Epithelial cell of esophagus (primary cell): ENCODE results near the gene BRD2.
"Not testable (repeated sequence)": the region's sequence is repeated elsewhere in the genome, so short reads cannot be mapped to it uniquely, and the experiment has no call there.

ENCODE experiments used
- DNase-seq: peaks from one replicate; pipeline ENCODE4 v3.0.0; 2010; ENCODE audit warnings: low read depth
- H3K4me3 ChIP-seq: 2 replicates; pipeline ENCODE4 v1.5.1; 2011; ENCODE audit warnings: mild to moderate bottlenecking, low read length, control low read depth
- TF ChIP-seq, protein P1 (sequence below): IDR thresholded peaks from 2 replicates; pipeline ENCODE4 v1.5.1; 2011; ENCODE audit warnings: low read depth, mild to moderate bottlenecking, low read length, control low read depth, inconsistent platforms; ENCODE audit not compliant: insufficient read depth; ENCODE audit errors: missing control alignments

BRD2 gene

DNA sequence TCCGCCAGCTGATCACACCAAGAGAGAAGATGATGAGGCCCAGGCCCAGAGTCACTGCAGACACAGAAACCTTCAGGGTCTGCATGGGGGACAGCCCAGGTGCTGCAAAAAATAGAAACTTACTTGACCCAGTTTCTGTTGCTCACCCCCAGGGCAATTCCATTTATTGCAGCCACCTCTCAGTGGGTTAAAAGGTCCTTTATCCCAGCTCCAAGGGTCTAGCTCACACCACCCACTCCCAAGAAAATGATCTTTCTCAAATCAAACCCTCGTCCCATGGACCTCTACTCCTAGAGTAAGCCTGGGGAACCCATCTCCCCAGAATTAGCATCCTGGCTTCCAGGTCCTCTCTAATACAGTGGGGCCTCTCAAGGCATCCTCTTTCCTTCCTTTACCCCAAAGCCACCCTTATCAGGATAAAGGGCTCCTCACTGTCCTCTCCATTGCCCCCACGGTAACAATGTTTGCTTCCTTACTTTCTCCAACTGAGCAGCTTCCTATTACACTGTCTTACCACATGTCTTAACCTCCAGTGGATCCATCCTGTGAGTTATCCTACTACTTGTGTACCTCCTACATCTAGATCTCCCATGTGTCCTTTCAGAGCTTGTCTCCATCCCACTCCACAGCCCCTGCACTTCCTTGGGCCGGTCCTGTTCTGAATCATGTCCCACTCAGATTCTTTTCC, 32.7 kb upstream of the BRD2 start:
- H3K4me3 ChIP-seq = no peak overlapping the region
- no peak for DNase-seq
- TF ChIP-seq, protein P1, sequence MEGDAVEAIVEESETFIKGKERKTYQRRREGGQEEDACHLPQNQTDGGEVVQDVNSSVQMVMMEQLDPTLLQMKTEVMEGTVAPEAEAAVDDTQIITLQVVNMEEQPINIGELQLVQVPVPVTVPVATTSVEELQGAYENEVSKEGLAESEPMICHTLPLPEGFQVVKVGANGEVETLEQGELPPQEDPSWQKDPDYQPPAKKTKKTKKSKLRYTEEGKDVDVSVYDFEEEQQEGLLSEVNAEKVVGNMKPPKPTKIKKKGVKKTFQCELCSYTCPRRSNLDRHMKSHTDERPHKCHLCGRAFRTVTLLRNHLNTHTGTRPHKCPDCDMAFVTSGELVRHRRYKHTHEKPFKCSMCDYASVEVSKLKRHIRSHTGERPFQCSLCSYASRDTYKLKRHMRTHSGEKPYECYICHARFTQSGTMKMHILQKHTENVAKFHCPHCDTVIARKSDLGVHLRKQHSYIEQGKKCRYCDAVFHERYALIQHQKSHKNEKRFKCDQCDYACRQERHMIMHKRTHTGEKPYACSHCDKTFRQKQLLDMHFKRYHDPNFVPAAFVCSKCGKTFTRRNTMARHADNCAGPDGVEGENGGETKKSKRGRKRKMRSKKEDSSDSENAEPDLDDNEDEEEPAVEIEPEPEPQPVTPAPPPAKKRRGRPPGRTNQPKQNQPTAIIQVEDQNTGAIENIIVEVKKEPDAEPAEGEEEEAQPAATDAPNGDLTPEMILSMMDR = no peak

DNA sequence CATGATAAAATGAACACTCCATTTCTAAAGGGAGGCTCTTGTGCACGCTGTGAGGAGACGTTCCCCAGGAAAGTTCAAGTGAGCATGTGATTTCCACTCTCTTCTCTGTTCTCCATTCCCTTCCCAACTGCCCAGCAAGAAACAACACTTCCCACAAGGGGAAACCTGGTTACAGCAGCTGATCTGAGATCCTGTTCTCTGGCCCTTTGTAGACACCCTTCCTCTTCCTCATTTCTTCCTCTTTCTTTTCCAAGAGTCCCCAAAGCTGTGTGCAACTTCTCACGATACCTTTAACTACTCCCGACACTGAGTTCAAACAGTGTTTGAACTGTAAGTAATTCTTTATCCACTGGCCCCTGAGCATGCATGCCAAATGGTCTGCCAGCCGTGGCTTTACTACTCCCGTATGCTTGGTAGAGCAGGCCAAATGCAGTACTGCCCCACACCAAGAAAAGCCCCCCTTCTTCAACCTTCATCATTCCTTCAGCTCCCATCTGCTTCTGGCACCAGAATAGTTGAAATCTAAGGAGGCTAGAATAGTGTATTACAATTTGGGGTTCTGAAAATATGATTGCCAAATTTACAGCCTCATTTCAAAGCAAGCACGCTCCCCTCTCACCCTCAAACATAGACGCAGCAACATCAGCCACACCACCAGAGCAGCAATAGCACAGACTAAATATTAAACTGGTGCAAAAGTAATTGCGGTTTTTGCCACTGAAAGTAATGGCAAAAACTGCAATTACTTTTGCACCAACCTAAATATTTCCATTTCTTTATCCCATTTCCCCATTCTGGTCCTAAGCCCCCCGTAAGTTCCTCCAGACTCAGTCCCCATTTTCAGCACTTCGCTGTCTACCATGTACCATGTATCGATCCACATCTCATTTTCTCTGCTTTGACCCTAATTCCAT, 31.9 kb upstream of the BRD2 start:
- no peak for DNase-seq
- no peak overlapping the region for H3K4me3 ChIP-seq
- TF ChIP-seq, protein P1 = no peak

DNA sequence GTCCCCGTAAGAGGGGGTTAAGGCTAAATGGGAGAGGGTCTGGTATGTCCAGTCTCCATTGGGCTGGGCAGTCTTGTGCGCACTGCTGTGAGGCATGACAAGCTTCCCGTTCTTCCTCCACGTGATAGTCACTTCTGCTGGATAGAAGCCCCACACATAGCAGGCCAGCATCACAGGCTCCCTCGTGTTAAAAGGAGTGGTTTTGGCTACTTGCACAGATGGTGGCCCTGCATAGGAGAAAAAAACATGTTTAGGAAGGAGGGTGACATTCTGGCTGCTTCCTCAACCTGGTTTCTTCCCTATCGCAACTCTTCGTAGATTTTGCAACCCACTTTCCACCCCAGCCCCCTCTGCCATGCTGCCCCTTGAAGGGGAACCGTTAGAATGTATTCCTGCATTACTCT, 31.2 kb upstream of the BRD2 start:
- no peak overlapping the region for H3K4me3 ChIP-seq
- TF ChIP-seq, protein P1 = no peak
- no peak for DNase-seq

DNA sequence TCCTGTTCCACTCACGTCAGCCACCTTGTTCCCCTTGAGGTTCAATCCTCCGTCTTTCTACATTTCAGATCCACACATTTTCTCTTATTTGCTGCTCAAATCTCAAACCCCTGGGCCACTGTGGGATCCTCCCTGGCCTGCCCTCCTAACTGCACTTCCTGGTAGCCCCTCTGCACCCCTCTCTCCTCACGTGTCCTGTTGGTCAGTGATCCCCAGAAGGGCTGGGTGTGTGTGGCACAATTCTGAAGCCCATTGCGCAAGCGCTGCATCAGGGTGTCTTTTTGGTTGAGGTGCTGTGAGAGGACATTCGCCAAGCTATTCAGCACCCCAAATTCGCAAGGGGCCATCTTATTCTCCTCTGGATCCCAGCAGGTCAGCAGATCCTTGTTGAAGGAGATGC, 29.9 kb upstream of the BRD2 start:
- TF ChIP-seq, protein P1 = no peak
- DNase-seq = no peak
- H3K4me3 ChIP-seq = no peak overlapping the region

DNA sequence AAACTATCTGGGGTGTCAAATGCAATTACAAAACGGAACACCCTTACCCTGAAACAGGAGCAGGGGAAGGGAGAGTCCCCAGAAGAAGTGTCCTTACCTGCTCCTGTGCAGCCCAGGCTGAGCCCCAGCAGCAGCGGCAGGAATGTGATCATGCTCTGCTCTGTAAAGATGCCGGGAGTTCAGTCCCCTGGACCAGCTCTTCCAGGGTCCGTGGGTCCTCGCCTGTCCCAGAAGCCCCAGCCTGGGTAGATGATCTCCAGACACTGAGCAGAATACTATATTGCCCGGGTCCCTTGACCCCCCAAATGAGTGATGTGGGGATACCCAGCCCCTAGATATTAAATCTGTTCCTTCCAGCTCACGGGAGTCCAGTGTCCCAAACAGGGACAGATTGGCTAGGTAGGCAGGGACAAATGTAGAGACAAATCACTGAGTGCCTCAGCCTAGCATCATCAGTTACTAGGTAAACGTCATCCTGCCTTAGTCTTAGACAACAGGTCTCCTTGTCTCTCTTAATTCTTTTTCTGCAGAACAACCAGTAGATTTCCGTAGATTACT, 27.7 kb upstream of the BRD2 start, which contains the start of gene HLA-DMB:
Gene HLA-DMB (minus strand): TSS at position 373 of the 558 bp plus-strand sequence. CDS start 221 bp downstream, at position 152.
- H3K4me3 ChIP-seq = no peak within 1 kb of the TSS
- TF ChIP-seq, protein P1 = no peak
- DNase-seq = peak; percentile 84

DNA sequence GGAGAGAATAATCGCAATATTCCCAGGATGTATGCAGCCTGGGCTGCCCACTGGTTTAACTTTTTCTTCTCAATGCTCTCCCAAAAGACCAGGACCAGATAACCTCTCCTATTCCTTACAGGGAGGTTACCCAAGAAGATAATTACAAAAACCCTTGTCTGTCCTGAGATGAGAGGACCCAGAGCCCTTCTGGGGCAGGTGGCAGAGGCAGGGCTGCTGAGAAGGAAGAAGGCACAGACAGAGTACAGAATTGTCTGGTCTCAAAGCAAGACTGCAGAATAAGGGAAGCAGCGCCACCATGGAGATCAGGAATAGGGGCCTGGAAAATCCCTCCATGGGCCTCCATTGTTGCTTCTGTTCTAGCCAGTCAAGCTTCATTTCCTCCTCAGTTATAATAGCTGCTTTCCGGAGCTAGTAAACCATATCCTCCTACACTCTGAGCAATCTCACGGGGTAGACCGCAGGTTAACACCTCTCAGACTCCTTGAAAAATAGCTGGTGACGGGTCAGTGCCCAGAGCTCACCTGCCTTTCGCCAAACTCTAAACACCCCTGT, 27.1 kb upstream of the BRD2 start:
- TF ChIP-seq, protein P1 = no peak
- H3K4me3 ChIP-seq = no peak overlapping the region
- DNase-seq = no peak

DNA sequence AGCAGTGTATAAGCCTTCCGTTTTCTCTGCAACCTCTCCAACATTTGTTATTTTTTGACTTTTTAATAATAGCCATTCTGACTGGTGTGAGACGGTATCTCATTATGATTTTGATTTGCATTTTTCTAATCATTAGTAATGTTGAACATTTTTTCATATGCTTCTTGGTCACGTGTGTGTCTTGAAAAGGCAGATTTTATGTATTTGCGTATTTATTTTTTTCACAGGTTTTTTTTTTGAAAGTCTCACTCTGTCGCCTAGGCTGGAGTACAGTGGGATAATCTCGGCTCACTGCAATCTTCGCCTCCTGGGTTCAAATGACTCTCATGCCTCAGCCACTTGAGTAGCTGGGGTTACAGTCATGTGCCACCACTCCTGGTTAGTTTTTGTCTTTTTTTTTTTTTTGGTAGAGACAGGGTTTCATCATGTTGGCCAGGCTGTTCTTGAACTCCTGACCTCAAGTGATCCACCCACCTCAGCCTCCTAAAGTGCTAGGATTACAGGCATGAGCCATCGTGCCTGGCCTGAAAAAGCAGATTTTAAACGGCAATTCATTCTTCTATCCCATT, 25.8 kb upstream of the BRD2 start:
- not testable (repeated sequence) for DNase-seq, H3K4me3 ChIP-seq
